HEK293 (cell line): ENCODE measurements around the gene MAP3K5.

Experiments used
- BCL11A ChIP-seq: fragments of 450-650 bp; formaldehyde crosslinking; IDR thresholded peaks from 2 replicates; pipeline ENCODE4 v1.5.1; 2016; ENCODE audit warnings: low read depth, missing biosample characterization, missing genetic modification characterization
- EGR2 ChIP-seq: fragments of 450-650 bp; formaldehyde crosslinking; IDR thresholded peaks from 2 replicates; pipeline ENCODE4 v1.5.1; 2016; ENCODE audit warnings: low read depth, missing biosample characterization, missing genetic modification characterization
- GFI1B ChIP-seq: fragments of 450-650 bp; formaldehyde crosslinking; IDR thresholded peaks from 2 replicates; pipeline ENCODE4 v1.5.1; 2016; ENCODE audit warnings: missing biosample characterization, missing genetic modification characterization
- GLIS1 ChIP-seq: fragments of 450-650 bp; formaldehyde crosslinking; IDR thresholded peaks from 2 replicates; pipeline ENCODE4 v1.5.1; 2016; ENCODE audit warnings: missing biosample characterization, missing genetic modification characterization
- OSR2 ChIP-seq: fragments of 450-650 bp; formaldehyde crosslinking; IDR thresholded peaks from 2 replicates; pipeline ENCODE4 v1.5.1; 2016; ENCODE audit warnings: missing biosample characterization, missing genetic modification characterization
- PRDM4 ChIP-seq: fragments of 450-650 bp; formaldehyde crosslinking; IDR thresholded peaks from 2 replicates; pipeline ENCODE4 v1.5.1; 2017; ENCODE audit warnings: missing biosample characterization, missing genetic modification characterization
- SP3 ChIP-seq: fragments of 450-650 bp; formaldehyde crosslinking; IDR thresholded peaks from 2 replicates; pipeline ENCODE4 v1.5.1; 2016; ENCODE audit warnings: missing biosample characterization, missing genetic modification characterization
- ZBTB10 ChIP-seq: fragments of 450-650 bp; formaldehyde crosslinking; IDR thresholded peaks from 2 replicates; pipeline ENCODE4 v1.5.1; 2016; ENCODE audit warnings: missing biosample characterization, missing genetic modification characterization
- ZBTB21 ChIP-seq: fragments of 450-650 bp; formaldehyde crosslinking; IDR thresholded peaks from 2 replicates; pipeline ENCODE4 v1.5.1; 2017; ENCODE audit warnings: missing biosample characterization, missing genetic modification characterization
- ZBTB6 ChIP-seq: fragments of 450-650 bp; formaldehyde crosslinking; IDR thresholded peaks from 2 replicates; pipeline ENCODE4 v1.5.1; 2017; ENCODE audit warnings: missing biosample characterization, missing genetic modification characterization
- ZEB2 ChIP-seq: fragments of 450-650 bp; formaldehyde crosslinking; IDR thresholded peaks from 2 replicates; pipeline ENCODE4 v1.5.1; 2016; ENCODE audit warnings: missing biosample characterization, missing genetic modification characterization
- ZFP3 ChIP-seq: fragments of 450-650 bp; formaldehyde crosslinking; IDR thresholded peaks from 2 replicates; pipeline ENCODE4 v1.5.1; 2016; ENCODE audit warnings: low read depth, missing biosample characterization, missing genetic modification characterization
- ZFP37 ChIP-seq: fragments of 450-650 bp; formaldehyde crosslinking; IDR thresholded peaks from 2 replicates; pipeline ENCODE4 v1.5.1; 2016; ENCODE audit warnings: missing biosample characterization, missing genetic modification characterization
- ZIC2 ChIP-seq: fragments of 450-650 bp; formaldehyde crosslinking; IDR thresholded peaks from 2 replicates; pipeline ENCODE4 v1.5.1; 2016; ENCODE audit warnings: missing biosample characterization, missing genetic modification characterization
- ZNF148 ChIP-seq: fragments of 450-650 bp; formaldehyde crosslinking; IDR thresholded peaks from 2 replicates; pipeline ENCODE4 v1.5.0; 2017; ENCODE audit warnings: missing biosample characterization, missing genetic modification characterization, borderline replicate concordance
- ZNF23 ChIP-seq: fragments of 450-650 bp; formaldehyde crosslinking; IDR thresholded peaks from 2 replicates; pipeline ENCODE4 v1.5.1; 2016; ENCODE audit warnings: missing biosample characterization, missing genetic modification characterization, borderline replicate concordance
- ZNF24 ChIP-seq: fragments of 450-650 bp; formaldehyde crosslinking; IDR thresholded peaks from 2 replicates; pipeline ENCODE4 v1.5.1; 2016; ENCODE audit warnings: missing biosample characterization, missing genetic modification characterization
- ZNF266 ChIP-seq: fragments of 450-650 bp; formaldehyde crosslinking; IDR thresholded peaks from 2 replicates; pipeline ENCODE4 v1.5.1; 2016; ENCODE audit warnings: missing biosample characterization, missing genetic modification characterization, low read depth
- ZNF274 ChIP-seq, 2 experiments: fragments of 200-500 bp in 1 of 2; fragments of 450-650 bp in 1 of 2; sonication (Bioruptor generic) in 1 of 2; formaldehyde crosslinking in 1 of 2; IDR thresholded peaks; 2 replicates each; pipeline versions ENCODE4 v1.5.1 to v1.6.1; 2014 to 2016; ENCODE audit warnings: borderline replicate concordance in 1 of 2, inconsistent platforms in 1 of 2, low read length in 1 of 2, missing biosample characterization in 1 of 2, missing genetic modification characterization in 1 of 2
- ZNF391 ChIP-seq: fragments of 450-650 bp; formaldehyde crosslinking; IDR thresholded peaks from 2 replicates; pipeline ENCODE4 v1.5.1; 2016; ENCODE audit warnings: low read depth, missing biosample characterization, missing genetic modification characterization, borderline replicate concordance
- ZNF416 ChIP-seq: fragments of 450-650 bp; formaldehyde crosslinking; IDR thresholded peaks from 2 replicates; pipeline ENCODE4 v1.5.1; 2016; ENCODE audit warnings: missing biosample characterization, missing genetic modification characterization
- ZNF423 ChIP-seq: fragments of 450-650 bp; formaldehyde crosslinking; IDR thresholded peaks from 2 replicates; pipeline ENCODE4 v1.5.1; 2016; ENCODE audit warnings: missing biosample characterization, missing genetic modification characterization
- ZNF426 ChIP-seq: fragments of 450-650 bp; formaldehyde crosslinking; IDR thresholded peaks from 2 replicates; pipeline ENCODE4 v1.5.1; 2017; ENCODE audit warnings: missing biosample characterization, missing genetic modification characterization, mild to moderate bottlenecking, inconsistent platforms, moderate library complexity
- ZNF596 ChIP-seq: fragments of 450-650 bp; IDR thresholded peaks from 2 replicates; pipeline ENCODE4 v1.5.0; 2018; ENCODE audit warnings: missing biosample characterization, mild to moderate bottlenecking, missing genetic modification characterization, moderate library complexity
- ZNF626 ChIP-seq: fragments of 450-650 bp; sonication (Bioruptor Pico); formaldehyde crosslinking; IDR thresholded peaks from 2 replicates; pipeline ENCODE4 v1.5.1; 2018; ENCODE audit warnings: missing biosample characterization, missing genetic modification characterization, inconsistent platforms
- ZNF677 ChIP-seq: fragments of 450-650 bp; IDR thresholded peaks from 2 replicates; pipeline ENCODE4 v1.5.0; 2018; ENCODE audit warnings: missing biosample characterization, mild to moderate bottlenecking, missing genetic modification characterization, moderate library complexity
- ZNF701 ChIP-seq: fragments of 450-650 bp; formaldehyde crosslinking; IDR thresholded peaks from 2 replicates; pipeline ENCODE4 v1.5.1; 2016; ENCODE audit warnings: missing biosample characterization, missing genetic modification characterization
- ZXDB ChIP-seq: fragments of 450-650 bp; formaldehyde crosslinking; IDR thresholded peaks from 2 replicates; pipeline ENCODE4 v1.5.1; 2016; ENCODE audit warnings: missing biosample characterization, missing genetic modification characterization
- TF ChIP-seq, protein P1 (sequence below): fragments of 450-650 bp; formaldehyde crosslinking; IDR thresholded peaks from 2 replicates; pipeline ENCODE4 v1.5.1; 2016; ENCODE audit warnings: missing biosample characterization, missing genetic modification characterization
- TF ChIP-seq, protein P2 (sequence below): fragments of 450-650 bp; formaldehyde crosslinking; IDR thresholded peaks from 2 replicates; pipeline ENCODE4 v1.5.1; 2016; ENCODE audit warnings: missing biosample characterization, missing genetic modification characterization

The MAP3K5 gene

GRCh38 chr6:136524339-136524935 is 267.8 kb downstream of the MAP3K5 start (continued):
- TF ChIP-seq ZEB2 (tag by site-specific recombination) (peak; percentile 63), PRDM4 (tag by site-specific recombination) (no peak), ZNF148 (tag by site-specific recombination) (no peak), ZNF701 (no peak), ZNF626 (no peak), GFI1B (tag by site-specific recombination) (no peak), ZNF416 (tag by site-specific recombination) (no peak), GLIS1 (tag by site-specific recombination) (no peak), ZXDB (0 out of 2 replicates have a peak, but pooled peaks have one; percentile 12), ZNF423 (tag by site-specific recombination) (no peak), ZBTB10 (tag by site-specific recombination) (no peak), OSR2 (tag by site-specific recombination) (no peak), ZBTB6 (no peak), SP3 (no peak), ZNF596 (no peak), ZIC2 (tag by site-specific recombination) (no peak), ZNF391 (tag by site-specific recombination) (no peak), ZNF677 (tag by site-specific recombination) (no peak), ZNF24 (no peak), ZFP37 (0 out of 2 replicates have a peak, but pooled peaks have one; percentile 13), ZNF274 (IDR thresholded peaks at IDR 0.05; ENCODE audit: low read length) (no peak), ZNF274 (tag by site-specific recombination; IDR thresholded peaks at IDR 0.05; ENCODE audit: borderline replicate concordance) (no peak), ZNF426 (tag by site-specific recombination) (no peak), ZNF266 (tag by site-specific recombination) (no peak), EGR2 (tag by site-specific recombination) (no peak), ZFP3 (tag by site-specific recombination) (no peak), ZNF23 (tag by site-specific recombination) (no peak), BCL11A (tag by site-specific recombination) (no peak), ZBTB21 (tag by site-specific recombination) (peak; percentile 86)
- TF ChIP-seq, protein P1, sequence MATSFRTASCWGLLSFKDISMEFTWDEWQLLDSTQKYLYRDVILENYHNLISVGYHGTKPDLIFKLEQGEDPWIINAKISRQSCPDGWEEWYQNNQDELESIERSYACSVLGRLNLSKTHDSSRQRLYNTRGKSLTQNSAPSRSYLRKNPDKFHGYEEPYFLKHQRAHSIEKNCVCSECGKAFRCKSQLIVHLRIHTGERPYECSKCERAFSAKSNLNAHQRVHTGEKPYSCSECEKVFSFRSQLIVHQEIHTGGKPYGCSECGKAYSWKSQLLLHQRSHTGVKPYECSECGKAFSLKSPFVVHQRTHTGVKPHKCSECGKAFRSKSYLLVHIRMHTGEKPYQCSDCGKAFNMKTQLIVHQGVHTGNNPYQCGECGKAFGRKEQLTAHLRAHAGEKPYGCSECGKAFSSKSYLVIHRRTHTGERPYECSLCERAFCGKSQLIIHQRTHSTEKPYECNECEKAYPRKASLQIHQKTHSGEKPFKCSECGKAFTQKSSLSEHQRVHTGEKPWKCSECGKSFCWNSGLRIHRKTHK (tag by site-specific recombination), result no peak
- TF ChIP-seq, protein P2, sequence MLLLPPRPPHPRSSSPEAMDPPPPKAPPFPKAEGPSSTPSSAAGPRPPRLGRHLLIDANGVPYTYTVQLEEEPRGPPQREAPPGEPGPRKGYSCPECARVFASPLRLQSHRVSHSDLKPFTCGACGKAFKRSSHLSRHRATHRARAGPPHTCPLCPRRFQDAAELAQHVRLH (tag by site-specific recombination), result no peak
